Fibroblast of lung (primary cell): ENCODE measurements around the gene MYL6. TPM values are rescaled to one million over a fixed set of nuclear protein-coding genes. Genes with fewer than 3 reads are reported as not detected.
"Not testable (repeated sequence)": the region's sequence is repeated elsewhere in the genome, so short reads cannot be mapped to it uniquely, and the experiment has no call there.

Experiments used
- DNase-seq, 2 donors: peaks; one replicate each; pipeline versions ENCODE4 v3.0.0 to v3.0.0-alpha.2; 2010; ENCODE audit warnings: low read depth in 2 of 2
- H2AFZ ChIP-seq: 2 replicates; pipeline ENCODE4 v1.5.1; 2012; ENCODE audit warnings: low read length, control low read depth, inconsistent platforms
- H3K27ac ChIP-seq: 2 replicates; pipeline ENCODE4 v1.5.1; 2011; ENCODE audit warnings: low read length, control low read depth; ENCODE audit not compliant: insufficient read depth
- H3K27me3 ChIP-seq: 2 replicates; pipeline ENCODE4 v1.5.1; 2011; ENCODE audit warnings: mild to moderate bottlenecking, low read length; ENCODE audit not compliant: control insufficient read depth, insufficient read depth
- H3K36me3 ChIP-seq: 2 replicates; pipeline ENCODE4 v1.5.1; 2011; ENCODE audit warnings: low read length; ENCODE audit not compliant: control insufficient read depth, insufficient read depth
- H3K4me1 ChIP-seq: 2 replicates; pipeline ENCODE4 v1.5.1; 2011; ENCODE audit warnings: low read length; ENCODE audit not compliant: control insufficient read depth, insufficient read depth; ENCODE audit errors: extremely low read depth
- H3K4me2 ChIP-seq: 2 replicates; pipeline ENCODE4 v1.5.1; 2011; ENCODE audit warnings: low read length, control low read depth; ENCODE audit not compliant: insufficient read depth; ENCODE audit errors: extremely low read depth
- H3K4me3 ChIP-seq, 4 experiments: fragments of 200-600 bp in 1 of 4; sonication (generic) in 1 of 4; replicated peaks in 1 of 4; 2 replicates each; pipeline ENCODE4 v1.5.1; 2011 to 2016; ENCODE audit warnings: low read length in 4 of 4, low read depth in 3 of 4, mild to moderate bottlenecking in 3 of 4, control low read depth in 2 of 4, inconsistent platforms in 1 of 4, mixed read lengths in 1 of 4; ENCODE audit not compliant: insufficient read depth in 1 of 4; ENCODE audit errors: control extremely low read depth in 1 of 4
- H3K79me2 ChIP-seq: 2 replicates; pipeline ENCODE4 v1.5.1; 2012; ENCODE audit warnings: mild to moderate bottlenecking, low read length, inconsistent platforms; ENCODE audit not compliant: control insufficient read depth, insufficient read depth
- H3K9ac ChIP-seq: 2 replicates; pipeline ENCODE4 v1.5.1; 2011; ENCODE audit warnings: mild to moderate bottlenecking, low read length, control low read depth; ENCODE audit not compliant: insufficient read depth
- H3K9me3 ChIP-seq: 2 replicates; pipeline ENCODE4 v1.5.1; 2012; ENCODE audit warnings: low read depth, low read length; ENCODE audit not compliant: control insufficient read depth, insufficient read depth
- H4K20me1 ChIP-seq: 2 replicates; pipeline ENCODE4 v1.5.1; 2011; ENCODE audit warnings: low read length; ENCODE audit not compliant: control insufficient read depth, insufficient read depth; ENCODE audit errors: extremely low read depth
- EZH2 ChIP-seq: IDR thresholded peaks from 2 replicates; pipeline ENCODE4 v1.5.1; 2012; ENCODE audit warnings: low read length, control low read depth, mild to moderate bottlenecking; ENCODE audit errors: missing control alignments
- polyA plus RNA-seq, 2 donors: library from polyadenylated mRNA; depleted of rRNA in 1 of 2; stranded (reverse) in 1 of 2; unstranded in 1 of 2; fragments of >200 nt; gene quantifications; 2 replicates each; pipeline ENCODE4 v1.2.1, GENCODE V29; 2011 to 2012; ENCODE audit warnings: missing spikeins in 1 of 2
- total RNA-seq: library from RNA; depleted of rRNA; stranded (reverse); fragments of >200 nt; gene quantifications from 2 replicates; pipeline ENCODE4 v1.2.1, GENCODE V29; 2014
- TF ChIP-seq, protein P1 (sequence below), 2 donors: IDR thresholded peaks in 1 of 2; conservative IDR thresholded peaks in 1 of 2; 1 replicate in 1 of 2; 2 replicates in 1 of 2; pipeline ENCODE4 v1.5.1; 2011 to 2012; ENCODE audit warnings: low read length in 2 of 2, control low read depth in 1 of 2, inconsistent platforms in 1 of 2, low read depth in 1 of 2, mild to moderate bottlenecking in 1 of 2

The MYL6 gene
- total and polyA plus RNA-seq, 2 donors (not counting 1 experiment from before 2014, with no cell fraction given), result 1,517 to 7,941 TPM

DNA sequence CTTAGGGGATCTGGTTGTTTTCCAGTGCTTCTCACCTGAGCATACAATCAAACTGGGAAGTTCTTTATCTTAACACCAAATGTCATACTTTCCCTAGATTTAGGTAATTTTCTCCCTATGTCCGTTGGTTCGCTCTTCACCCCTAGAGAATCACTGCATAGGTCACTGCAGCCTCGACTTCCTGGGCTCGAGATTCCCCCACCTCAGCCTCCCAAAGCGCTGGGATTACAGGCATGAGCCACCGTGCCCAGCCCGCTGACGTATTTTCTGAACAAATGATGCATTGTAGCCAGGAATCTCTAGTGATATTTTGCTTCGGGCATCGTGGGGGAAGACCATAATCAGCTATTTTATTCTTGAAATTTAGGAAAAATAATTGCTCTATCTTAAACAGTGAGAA lies 42.8 kb upstream of the MYL6 start:
- Histone ChIP-seq H3K4me3 (peak overlapping the region in 3 of 4 experiments; percentile 56 to 98 (median 78)), H3K4me2 (peak overlapping the region; percentile 79), H3K9me3 (no peaks in the 10 kb centered on the region), H4K20me1 (no peaks in the 10 kb centered on the region), H3K4me1 (peaks cover 16% of the 10 kb centered on the region), H3K36me3 (peaks cover 9% of the 10 kb centered on the region), H2AFZ (no peak overlapping the region), H3K27me3 (no peaks in the 10 kb centered on the region), H3K9ac (peak overlapping the region; percentile 59), H3K79me2 (peaks cover 14% of the 10 kb centered on the region), H3K27ac (peak overlapping the region; percentile 91)
- no peak for TF ChIP-seq EZH2
- TF ChIP-seq, protein P1, sequence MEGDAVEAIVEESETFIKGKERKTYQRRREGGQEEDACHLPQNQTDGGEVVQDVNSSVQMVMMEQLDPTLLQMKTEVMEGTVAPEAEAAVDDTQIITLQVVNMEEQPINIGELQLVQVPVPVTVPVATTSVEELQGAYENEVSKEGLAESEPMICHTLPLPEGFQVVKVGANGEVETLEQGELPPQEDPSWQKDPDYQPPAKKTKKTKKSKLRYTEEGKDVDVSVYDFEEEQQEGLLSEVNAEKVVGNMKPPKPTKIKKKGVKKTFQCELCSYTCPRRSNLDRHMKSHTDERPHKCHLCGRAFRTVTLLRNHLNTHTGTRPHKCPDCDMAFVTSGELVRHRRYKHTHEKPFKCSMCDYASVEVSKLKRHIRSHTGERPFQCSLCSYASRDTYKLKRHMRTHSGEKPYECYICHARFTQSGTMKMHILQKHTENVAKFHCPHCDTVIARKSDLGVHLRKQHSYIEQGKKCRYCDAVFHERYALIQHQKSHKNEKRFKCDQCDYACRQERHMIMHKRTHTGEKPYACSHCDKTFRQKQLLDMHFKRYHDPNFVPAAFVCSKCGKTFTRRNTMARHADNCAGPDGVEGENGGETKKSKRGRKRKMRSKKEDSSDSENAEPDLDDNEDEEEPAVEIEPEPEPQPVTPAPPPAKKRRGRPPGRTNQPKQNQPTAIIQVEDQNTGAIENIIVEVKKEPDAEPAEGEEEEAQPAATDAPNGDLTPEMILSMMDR (conservative IDR thresholded peaks at IDR 0.05 in 1 of 2, IDR thresholded peaks at IDR 0.05 in 1 of 2; ENCODE audit: low read depth in 1 of 2, low read length in 2 of 2), result no peak
- DNase-seq, result peak; percentile 20 to 47

DNA sequence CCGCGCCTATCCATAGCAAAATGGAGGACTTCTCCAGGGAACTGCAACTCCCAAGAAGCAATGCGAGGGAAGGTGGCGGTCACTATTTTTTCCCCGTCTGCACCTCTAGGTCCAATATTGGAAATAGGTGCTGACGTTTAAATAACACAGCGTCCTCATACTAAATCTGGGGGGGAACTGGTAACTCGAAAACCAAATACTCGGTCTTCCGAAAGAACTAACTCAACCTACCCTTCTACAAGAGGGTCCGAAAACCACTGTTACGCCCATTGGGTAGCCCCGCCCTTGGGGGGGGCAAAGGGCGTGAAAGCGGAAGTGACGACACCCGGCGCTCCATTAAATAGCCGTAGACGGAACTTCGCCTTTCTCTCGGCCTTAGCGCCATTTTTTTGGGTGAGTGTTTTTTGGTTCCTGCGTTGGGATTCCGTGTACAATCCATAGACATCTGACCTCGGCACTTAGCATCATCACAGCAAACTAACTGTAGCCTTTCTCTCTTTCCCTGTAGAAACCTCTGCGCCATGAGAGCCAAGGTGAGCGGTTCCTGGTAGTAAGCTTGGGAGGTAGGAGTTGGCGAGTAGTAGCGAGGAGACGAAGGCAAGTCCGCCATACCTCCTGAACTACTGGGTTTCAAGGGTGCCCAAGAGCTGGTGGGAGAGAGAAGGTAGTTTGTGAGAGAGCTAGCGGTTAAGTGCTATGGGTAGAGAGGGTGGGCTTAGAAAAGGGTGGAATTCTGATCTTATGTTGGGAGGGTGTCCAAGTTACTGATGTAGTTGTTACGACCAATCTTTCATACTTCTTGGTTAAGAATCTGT lies 41.7 kb upstream of the MYL6 start, which contains the start of gene RPL41:
Gene RPL41, plus strand, starts transcription at position 367 of the 815 bp plus-strand sequence.
- no peak for TF ChIP-seq EZH2
- TF ChIP-seq, protein P1 (conservative IDR thresholded peaks at IDR 0.05 in 1 of 2, IDR thresholded peaks at IDR 0.05 in 1 of 2; ENCODE audit: low read depth in 1 of 2, low read length in 2 of 2), result no peak
- H4K20me1 ChIP-seq, result no peaks in the 10 kb centered on the region
- H2AFZ ChIP-seq, result peak within 1 kb of the TSS; percentile 89
- peak within 1 kb of the TSS; percentile 91 for H3K27ac ChIP-seq
- peaks cover 12% of the 10 kb centered on the region for H3K36me3 ChIP-seq
- H3K4me1 ChIP-seq, result peaks cover 16% of the 10 kb centered on the region
- peak within 1 kb of the TSS; percentile 56 to 98 (median 70) for H3K4me3 ChIP-seq
- H3K79me2 ChIP-seq, result peaks cover 14% of the 10 kb centered on the region
- H3K9me3 ChIP-seq, result no peaks in the 10 kb centered on the region
- H3K27me3 ChIP-seq, result no peaks in the 10 kb centered on the region
- DNase-seq, result peak; percentile 86 to 95
- H3K9ac ChIP-seq, result peak within 1 kb of the TSS; percentile 75
- peak within 1 kb of the TSS; percentile 88 for H3K4me2 ChIP-seq

DNA sequence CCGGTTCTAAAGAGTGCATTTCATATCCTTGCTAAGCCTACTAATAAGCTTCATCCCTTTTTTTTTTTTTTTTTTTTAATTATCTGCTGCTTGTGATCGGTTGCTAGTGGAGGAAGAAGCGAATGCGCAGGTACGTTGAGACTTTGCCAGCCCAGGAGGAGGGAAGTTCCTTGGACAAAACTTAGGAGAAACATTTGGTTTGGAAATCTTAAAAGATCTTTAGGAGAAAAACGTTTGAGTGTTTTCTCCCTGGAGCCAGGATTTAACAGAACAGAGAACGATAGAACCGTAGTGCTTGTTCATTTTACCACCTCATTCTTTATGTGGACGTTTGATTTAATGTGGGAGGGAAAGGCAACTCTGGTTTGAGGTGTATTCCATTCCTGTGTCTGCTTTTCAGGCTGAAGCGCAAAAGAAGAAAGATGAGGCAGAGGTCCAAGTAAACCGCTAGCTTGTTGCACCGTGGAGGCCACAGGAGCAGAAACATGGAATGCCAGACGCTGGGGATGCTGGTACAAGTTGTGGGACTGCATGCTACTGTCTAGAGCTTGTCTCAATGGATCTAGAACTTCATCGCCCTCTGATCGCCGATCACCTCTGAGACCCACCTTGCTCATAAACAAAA lies 41.0 kb upstream of the MYL6 start:
- not testable (repeated sequence) for H4K20me1 ChIP-seq, H2AFZ ChIP-seq, H3K27me3 ChIP-seq, H3K9me3 ChIP-seq, DNase-seq
- Histone ChIP-seq H3K36me3 (peaks cover 10% of the 10 kb centered on the region), H3K9ac (peak overlapping the region; percentile 75), H3K4me2 (peak overlapping the region; percentile 88), H3K27ac (peak overlapping the region; percentile 91), H3K4me1 (peaks cover 16% of the 10 kb centered on the region), H3K79me2 (peaks cover 14% of the 10 kb centered on the region), H3K4me3 (peak overlapping the region; percentile 56 to 98 (median 70))
